ENCODE measurements around the gene SMIM35.

The SMIM35 gene

GRCh38 chr11:118006153-118006534 is 80.6 kb downstream of the SMIM35 start:
- no peak for ATAC-seq
- TF ChIP-seq BACH2 (CRISPR knock-in tag; IDR thresholded peaks at IDR 0.05; ENCODE audit: borderline replicate concordance) (no peak), ZC3H10 (CRISPR knock-in tag; IDR thresholded peaks at IDR 0.05) (no peak), ZFP3 (CRISPR knock-in tag; IDR thresholded peaks at IDR 0.05) (no peak), ARNTL (CRISPR knock-in tag; IDR thresholded peaks at IDR 0.05; ENCODE audit: borderline replicate concordance, low read depth) (no peak), ISL1 (CRISPR knock-in tag; IDR thresholded peaks at IDR 0.05) (no peak), GLIS3 (CRISPR knock-in tag; IDR thresholded peaks at IDR 0.05) (no peak), CREB5 (CRISPR knock-in tag; IDR thresholded peaks at IDR 0.05; ENCODE audit: low read depth) (no peak), CSRNP3 (CRISPR knock-in tag; IDR thresholded peaks at IDR 0.05) (no peak), ESRRG (CRISPR knock-in tag; IDR thresholded peaks at IDR 0.05) (no peak), ZNF70 (CRISPR knock-in tag; IDR thresholded peaks at IDR 0.05) (no peak), RARB (CRISPR knock-in tag; IDR thresholded peaks at IDR 0.05) (no peak), ZNF565 (CRISPR knock-in tag; conservative IDR thresholded peaks at IDR 0.05; ENCODE audit: low read depth) (no peak)

- no peak for ATAC-seq
- TF ChIP-seq TOX (CRISPR knock-in tag; IDR thresholded peaks at IDR 0.05; ENCODE audit: borderline replicate concordance) (no peak), PATZ1 (CRISPR knock-in tag; IDR thresholded peaks at IDR 0.05; ENCODE audit: borderline replicate concordance) (no peak)
Observed at GRCh38 chr11:118005224-118006152, 81.3 kb downstream of the SMIM35 start.

- no peak for ATAC-seq
Observed at GRCh38 chr11:118004543-118005223, 82.1 kb downstream of the SMIM35 start.

More at GRCh38 chr11:118004543-118005223, 82.1 kb downstream of the SMIM35 start:
- TF ChIP-seq SNAI2 (CRISPR knock-in tag; IDR thresholded peaks at IDR 0.05): no peak
- TF ChIP-seq OSR1 (CRISPR knock-in tag; IDR thresholded peaks at IDR 0.05): no peak
- no peak for TF ChIP-seq GLIS3 (CRISPR knock-in tag; IDR thresholded peaks at IDR 0.05)
- no peak for TF ChIP-seq ZNF565 (CRISPR knock-in tag; conservative IDR thresholded peaks at IDR 0.05; ENCODE audit: low read depth)
- no peak for TF ChIP-seq TSHZ2 (CRISPR knock-in tag; IDR thresholded peaks at IDR 0.05)
- no peak for TF ChIP-seq ISL1 (CRISPR knock-in tag; IDR thresholded peaks at IDR 0.05)
- no peak for TF ChIP-seq BACH2 (CRISPR knock-in tag; IDR thresholded peaks at IDR 0.05; ENCODE audit: borderline replicate concordance)
- no peak for TF ChIP-seq POU6F1 (CRISPR knock-in tag; IDR thresholded peaks at IDR 0.05; ENCODE audit: borderline replicate concordance, low read depth)
- no peak for TF ChIP-seq RARB (CRISPR knock-in tag; IDR thresholded peaks at IDR 0.05)
- no peak for TF ChIP-seq ARNTL (CRISPR knock-in tag; IDR thresholded peaks at IDR 0.05; ENCODE audit: borderline replicate concordance, low read depth)
- TF ChIP-seq TCF4 (CRISPR knock-in tag; IDR thresholded peaks at IDR 0.05; ENCODE audit: borderline replicate concordance): no peak
- no peak for TF ChIP-seq TOX (CRISPR knock-in tag; IDR thresholded peaks at IDR 0.05; ENCODE audit: borderline replicate concordance)
- TF ChIP-seq PPARA (CRISPR knock-in tag; IDR thresholded peaks at IDR 0.05; ENCODE audit: borderline replicate concordance): no peak
- TF ChIP-seq ZNF70 (CRISPR knock-in tag; IDR thresholded peaks at IDR 0.05): no peak
- no peak for TF ChIP-seq ZFP30 (CRISPR knock-in tag; IDR thresholded peaks at IDR 0.05)
- no peak for TF ChIP-seq CSRNP3 (CRISPR knock-in tag; IDR thresholded peaks at IDR 0.05)
- no peak for TF ChIP-seq PATZ1 (CRISPR knock-in tag; IDR thresholded peaks at IDR 0.05; ENCODE audit: borderline replicate concordance)
- no peak for TF ChIP-seq ESRRG (CRISPR knock-in tag; IDR thresholded peaks at IDR 0.05)

Measured in SK-N-SH treated with all-trans-retinoic acid at 6 μM for 48 hours (cell line).